ENCODE measurements around the gene PSMD9.
"Not testable (repeated sequence)": the region's sequence is repeated elsewhere in the genome, so short reads cannot be mapped to it uniquely, and the experiment has no call there.

PSMD9 gene

DNA sequence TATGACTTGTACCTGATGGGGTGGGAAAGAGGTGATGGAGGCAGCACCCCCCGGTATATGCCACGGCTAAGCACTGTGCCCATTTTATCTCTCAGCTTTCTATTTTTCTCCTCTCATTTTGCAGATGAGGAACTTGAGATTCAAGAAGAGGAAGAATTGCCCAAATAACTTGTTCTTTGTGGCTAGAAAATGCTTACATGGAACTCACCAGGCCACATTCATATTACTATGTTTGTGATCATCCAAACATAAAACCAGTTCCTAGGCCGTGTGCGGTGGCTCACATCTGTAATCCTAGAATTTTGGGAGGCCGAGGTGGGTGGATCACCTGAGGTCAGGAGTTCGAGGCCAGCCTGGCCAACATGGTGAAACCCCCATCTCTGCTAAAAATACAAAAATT lies 14.5 kb upstream of the PSMD9 start:
- DNase-seq = no peak

GRCh38 chr12:121875582-121875981 lies 13.0 kb upstream of the PSMD9 start:
- DNase-seq = no peak

GRCh38 chr12:121876080-121876447 lies 12.5 kb upstream of the PSMD9 start:
- not testable (repeated sequence) for DNase-seq

- no peak for DNase-seq
Measured at GRCh38 chr12:121883315-121883660, 5.3 kb upstream of the PSMD9 start.

DNA sequence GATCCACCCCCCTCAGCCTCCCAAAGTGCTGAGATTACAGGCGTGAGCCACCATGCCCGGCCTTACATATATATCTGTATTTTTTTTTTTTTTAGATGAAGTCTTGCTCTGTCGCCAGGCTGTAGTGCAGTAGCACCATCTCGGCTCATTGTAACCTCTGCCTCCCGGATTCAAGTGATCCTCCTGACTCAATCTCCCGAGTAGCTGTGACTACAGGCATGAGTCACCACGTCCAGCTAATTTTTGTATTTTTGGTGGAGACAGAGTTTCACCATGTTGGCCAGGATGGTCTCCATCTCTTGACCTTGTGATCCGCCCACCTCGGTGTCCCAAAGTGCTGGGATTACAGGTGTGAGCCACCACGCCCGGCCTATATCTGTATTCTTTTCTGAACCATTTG lies 3.5 kb upstream of the PSMD9 start:
- DNase-seq = not testable (repeated sequence)

DNA sequence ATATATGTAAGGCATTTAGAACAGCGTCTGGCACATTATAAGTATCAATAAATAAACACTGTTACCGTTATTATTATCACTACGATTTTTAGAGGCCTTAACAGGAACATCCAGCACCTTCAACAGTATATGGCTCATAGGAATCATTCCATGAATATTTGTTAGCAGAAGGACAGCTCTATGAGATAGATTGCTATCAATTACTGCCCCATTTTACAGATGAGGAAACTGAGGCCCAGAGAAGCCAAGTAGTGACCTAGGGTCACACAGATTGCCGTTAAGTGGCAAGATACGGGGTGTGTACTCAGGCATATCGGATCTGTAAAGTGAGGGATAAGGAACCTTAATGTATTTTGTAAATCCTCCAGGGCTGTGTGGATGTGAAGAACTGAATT lies 510 bp upstream of the PSMD9 start:
- no peak for DNase-seq

GRCh38 chr12:121889274-121889624 lies 659 bp downstream of the PSMD9 start:
- no peak for DNase-seq

DNA sequence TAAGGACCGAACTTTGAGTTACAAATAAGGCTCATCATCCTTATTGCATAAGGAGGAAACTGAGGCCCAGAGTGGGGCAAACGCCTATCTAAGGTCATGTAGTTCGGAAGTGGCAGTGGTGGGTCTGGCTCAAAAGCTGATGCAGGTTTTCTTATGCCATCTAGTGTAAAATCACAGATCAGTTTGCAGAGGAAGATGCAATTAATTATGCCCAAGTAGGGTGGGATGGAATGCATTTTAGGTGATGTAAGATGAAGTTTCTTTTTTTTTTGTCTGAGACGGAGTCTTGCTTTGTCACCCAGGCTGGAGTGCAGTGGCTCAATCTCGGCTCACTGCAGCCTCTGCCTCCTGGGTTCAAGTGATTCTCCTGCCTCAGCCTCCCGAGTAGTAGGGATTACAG lies 1.1 kb downstream of the PSMD9 start:
- DNase-seq = not testable (repeated sequence)

- no peak for DNase-seq
Measured at GRCh38 chr12:121892673-121893561, 4.3 kb downstream of the PSMD9 start.

DNA sequence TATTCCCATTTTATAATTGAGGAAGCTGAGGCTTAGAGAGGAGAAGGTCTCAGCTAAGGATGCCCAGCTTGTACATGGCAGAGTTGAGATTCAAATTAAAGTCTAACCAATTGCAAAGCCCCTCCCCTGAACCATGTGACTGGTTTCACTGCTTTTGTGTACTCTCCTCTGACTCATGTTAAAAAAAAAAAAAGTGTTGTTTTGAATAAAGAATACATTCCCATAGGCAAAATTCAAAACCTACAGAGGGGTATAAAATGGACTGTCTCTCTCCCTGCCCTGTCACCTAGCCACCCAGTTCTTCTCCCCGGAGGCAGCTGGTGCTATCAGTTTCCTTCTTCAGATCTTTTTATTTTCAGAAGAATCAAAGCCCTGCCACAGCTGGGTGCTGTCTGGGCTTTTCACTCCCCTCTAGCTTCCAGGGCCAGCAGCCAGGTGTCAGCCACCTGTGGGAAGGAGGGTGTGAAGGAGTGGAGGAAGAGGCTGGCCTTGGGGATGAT lies 5.4 kb downstream of the PSMD9 start:
- no peak for DNase-seq

- DNase-seq = no peak
Measured at GRCh38 chr12:121894633-121895032, 6.0 kb downstream of the PSMD9 start.

DNA sequence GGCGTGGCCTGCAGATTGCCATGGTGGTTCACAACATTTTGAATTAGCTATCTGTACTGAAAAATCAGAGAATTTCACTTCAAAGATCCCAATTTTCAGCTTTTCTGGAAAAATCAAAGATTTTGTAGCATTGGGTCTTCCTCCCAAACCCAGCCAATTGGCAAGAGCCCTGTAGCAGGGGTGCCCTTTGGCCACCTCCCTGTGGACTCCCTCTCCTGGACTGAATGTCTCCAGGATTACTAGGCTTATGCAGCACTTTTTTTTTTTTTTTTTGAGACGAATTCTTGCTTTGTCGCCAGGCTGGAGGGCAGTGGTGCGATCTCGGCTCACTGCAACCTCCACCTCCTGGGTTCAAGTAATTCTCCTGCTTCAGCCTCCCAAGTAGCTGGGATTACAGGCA lies 9.7 kb downstream of the PSMD9 start:
- DNase-seq = no peak

DNA sequence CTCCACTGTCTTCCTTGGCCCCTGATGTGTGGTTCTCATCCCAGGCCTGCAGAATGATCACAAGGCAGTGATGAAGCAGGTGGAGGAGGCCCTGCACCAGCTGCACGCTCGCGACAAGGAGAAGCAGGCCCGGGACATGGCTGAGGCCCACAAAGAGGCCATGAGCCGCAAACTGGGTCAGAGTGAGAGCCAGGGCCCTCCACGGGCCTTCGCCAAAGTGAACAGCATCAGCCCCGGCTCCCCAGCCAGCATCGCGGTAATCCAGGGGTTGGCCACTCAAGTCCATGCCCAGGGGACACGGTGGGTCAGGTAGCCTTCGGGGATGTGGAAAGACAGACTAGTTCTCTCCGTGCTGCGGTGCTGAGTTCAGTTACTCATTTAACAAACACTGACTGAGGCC lies 11.0 kb downstream of the PSMD9 start:
- no peak for DNase-seq

DNA sequence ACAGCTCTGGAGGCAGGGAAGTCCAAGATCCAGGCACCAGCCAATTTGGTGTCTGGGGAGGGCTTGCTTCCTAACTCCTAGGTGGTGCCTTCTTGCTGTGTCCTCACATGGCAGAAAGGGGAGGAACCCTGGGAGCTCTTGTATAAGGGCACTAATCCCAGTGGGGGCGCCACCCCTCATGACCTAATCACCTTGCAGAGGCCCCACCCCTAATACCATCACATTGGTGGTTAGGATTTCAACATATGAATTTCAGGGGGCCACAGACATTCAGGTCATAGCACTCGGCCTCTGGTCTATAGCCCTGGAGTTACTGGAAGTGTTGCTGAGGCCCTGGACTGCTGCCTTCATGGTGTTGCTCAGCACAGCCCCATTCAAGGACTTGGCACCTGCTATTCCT lies 14.6 kb downstream of the PSMD9 start:
- no peak for DNase-seq

- no peak for DNase-seq
Measured at GRCh38 chr12:121905746-121906145, 17.2 kb downstream of the PSMD9 start.

DNA sequence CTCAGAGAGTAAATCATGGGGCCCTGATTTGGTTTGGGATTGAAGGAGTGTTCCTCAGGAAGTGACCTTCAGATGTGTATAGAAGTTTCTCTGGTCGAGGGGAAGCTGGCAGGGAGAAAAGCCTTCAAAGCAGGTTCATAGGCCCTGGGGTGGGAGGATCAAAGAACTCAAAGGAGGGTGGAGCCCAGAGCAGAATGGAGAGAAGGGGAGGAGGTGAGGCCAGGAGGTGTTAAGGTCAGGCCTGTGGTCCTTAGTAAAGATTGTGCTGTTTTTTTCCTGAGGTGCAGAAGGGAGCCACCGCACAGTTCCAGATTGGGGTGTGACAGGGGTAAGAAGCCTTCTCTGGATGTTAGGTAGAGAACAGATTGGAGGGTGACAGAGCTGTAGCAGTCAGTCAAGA lies 20.1 kb downstream of the PSMD9 start:
- no peak for DNase-seq

GRCh38 chr12:121911824-121912585 lies 23.4 kb downstream of the PSMD9 start:
- no peak for DNase-seq

GRCh38 chr12:121915841-121916321 lies 27.3 kb downstream of the PSMD9 start:
- DNase-seq = no peak

DNA sequence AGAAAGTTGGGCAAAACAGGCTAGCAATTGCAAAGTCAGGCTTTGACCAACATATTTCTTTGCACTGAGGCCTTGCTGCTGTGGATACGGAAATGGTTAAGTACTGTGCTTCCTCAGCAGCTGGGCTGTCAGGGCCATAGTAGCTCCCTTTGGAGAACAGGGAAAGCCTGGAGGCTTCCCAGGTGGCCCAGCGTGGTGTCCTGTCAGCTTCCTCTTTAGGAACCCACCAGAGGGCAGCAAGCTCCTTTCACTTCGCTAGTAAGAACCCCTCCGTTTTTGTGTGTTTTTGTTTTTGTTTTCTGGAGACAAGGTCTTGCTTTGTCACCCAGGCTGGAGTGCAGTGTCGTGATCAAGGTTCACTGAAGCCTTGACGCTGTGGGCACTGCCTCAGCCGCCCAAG lies 28.1 kb downstream of the PSMD9 start:
- DNase-seq = no peak

DNA sequence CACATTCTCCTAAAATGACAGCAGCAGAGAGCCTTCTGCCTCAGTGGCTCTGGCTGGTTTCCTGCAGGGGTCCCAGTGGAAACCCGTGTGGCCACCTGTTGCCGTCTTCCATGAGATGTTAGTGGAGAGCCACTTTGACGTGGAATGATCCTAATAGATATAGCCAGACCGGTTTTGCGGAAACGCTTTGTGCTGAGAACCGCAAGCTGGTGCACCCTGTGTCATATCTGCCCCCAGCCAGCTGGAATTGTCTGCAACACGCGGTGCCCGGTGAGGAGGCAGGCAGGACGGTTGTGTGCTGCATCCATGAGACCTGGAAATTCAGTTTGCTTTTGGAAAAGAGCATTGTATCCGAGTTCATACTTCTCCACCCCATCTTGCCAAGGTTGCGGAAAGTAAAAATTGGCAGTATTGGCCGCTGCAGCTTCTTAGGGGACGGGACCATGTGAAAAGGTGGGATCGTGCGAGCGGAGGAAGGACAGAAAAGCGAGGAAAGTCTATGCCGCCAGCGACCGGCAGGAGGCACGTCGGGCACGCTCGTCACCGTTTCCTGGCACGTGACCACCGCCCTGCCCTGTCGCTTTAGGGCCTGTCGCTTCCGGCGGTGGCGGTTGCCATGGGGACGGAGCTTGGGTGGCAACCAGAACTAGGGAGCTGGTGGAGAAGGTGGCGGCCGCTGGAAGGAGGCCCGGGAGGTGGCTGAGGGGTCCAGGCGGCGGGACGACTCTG lies 29.5 kb downstream of the PSMD9 start, which contains the start of gene CFAP251:
Gene CFAP251 (plus strand): TSS at position 643 of the 729 bp plus-strand sequence. CDS start 2,714 bp downstream, outside the sequence.
- peak; percentile 77 for DNase-seq

- DNase-seq = no peak
Measured at GRCh38 chr12:121918679-121919038, 30.1 kb downstream of the PSMD9 start.

DNA sequence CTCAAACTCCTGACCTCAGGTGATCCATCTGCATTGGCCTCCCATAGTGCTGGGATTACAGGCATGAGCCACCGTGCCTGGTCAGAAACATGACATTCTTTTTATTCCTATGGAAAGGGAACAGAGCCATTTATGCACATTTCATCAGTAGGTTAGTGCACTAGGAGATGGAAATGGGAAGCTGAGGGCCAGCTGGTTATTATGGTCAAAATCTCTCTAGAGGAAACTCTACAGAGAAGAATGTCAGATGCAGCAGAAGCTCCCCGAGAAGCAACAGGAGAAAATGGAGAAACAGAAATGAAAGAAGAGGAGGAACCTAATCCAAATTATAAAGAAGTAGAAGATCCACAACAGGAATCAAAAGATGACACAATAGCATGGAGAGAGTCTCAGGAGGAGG lies 32.5 kb downstream of the PSMD9 start:
- DNase-seq = no peak

GRCh38 chr12:121925358-121925695 lies 36.7 kb downstream of the PSMD9 start:
- DNase-seq = no peak
